Cardiac muscle cell (in vitro differentiated cells and primary cell): ENCODE results near the gene PTPRD. TPM values are rescaled to one million over a fixed set of nuclear protein-coding genes. Genes with fewer than 3 reads are reported as not detected.

Source experiments
- DNase-seq, 2 donors: peaks; one replicate each; pipeline versions ENCODE4 v3.0.0 to v3.0.0-alpha.2; 2010 to 2017; ENCODE audit warnings: low read depth in 1 of 2, low spot score in 1 of 2
- H3K27ac ChIP-seq: fragments of 200-600 bp; sonication (generic); 2 replicates; pipeline ENCODE4 v1.5.1; 2016
- H3K27me3 ChIP-seq: fragments of 200-600 bp; sonication (generic); 2 replicates; pipeline ENCODE4 v1.6.0; 2016; ENCODE audit warnings: control low read depth
- H3K36me3 ChIP-seq: fragments of 200-600 bp; sonication (generic); 2 replicates; pipeline ENCODE4 v1.5.1; 2016; ENCODE audit warnings: control low read depth
- H3K4me1 ChIP-seq: fragments of 200-600 bp; sonication (generic); 2 replicates; pipeline ENCODE4 v1.8.1; 2017; ENCODE audit warnings: low read depth, mild to moderate bottlenecking, mixed run types
- H3K4me3 ChIP-seq: fragments of 200-600 bp; sonication (generic); 2 replicates; pipeline ENCODE4 v1.5.1; 2016; ENCODE audit warnings: mild to moderate bottlenecking
- H3K9me3 ChIP-seq: fragments of 200-600 bp; sonication (generic); 2 replicates; pipeline ENCODE4 v1.5.1; 2017; ENCODE audit warnings: low read depth, mild to moderate bottlenecking, control low read depth
- CTCF ChIP-seq: IDR thresholded peaks from 2 replicates; pipeline ENCODE4 v1.5.1; 2012; ENCODE audit warnings: low read depth, mild to moderate bottlenecking, low read length
- polyA plus RNA-seq: library from polyadenylated mRNA; unstranded; fragments of >200 nt; fragmentation: Nextera tagmentation; extraction: Ambion mirVana; gene quantifications from 2 replicates; pipeline ENCODE4 v1.2.1, GENCODE V29; 2016
- total RNA-seq: library from RNA; depleted of rRNA; stranded (reverse); fragments of >200 nt; gene quantifications from 2 replicates; pipeline ENCODE4 v1.2.3, GENCODE V29; 2016

The PTPRD gene
- total and polyA plus RNA-seq, 2 experiments from 2014 or later: 37.0 to 287 TPM

GRCh38 chr9:9410736-9411135 is 1202.1 kb downstream of the PTPRD start:
- Histone ChIP-seq H3K9me3 (no peaks in the 10 kb centered on the region), H3K36me3 (no peaks in the 10 kb centered on the region), H3K27ac (no peak overlapping the region), H3K4me1 (peaks cover 3% of the 10 kb centered on the region), H3K4me3 (no peak overlapping the region), H3K27me3 (no peaks in the 10 kb centered on the region)
- DNase-seq: no peak
- no peak for TF ChIP-seq CTCF

GRCh38 chr9:9399982-9400381 is 1212.8 kb downstream of the PTPRD start:
- no peaks in the 10 kb centered on the region for H3K4me1 ChIP-seq
- H3K27ac ChIP-seq: no peak overlapping the region
- no peaks in the 10 kb centered on the region for H3K9me3 ChIP-seq
- H3K4me3 ChIP-seq: no peak overlapping the region
- no peak for DNase-seq
- no peaks in the 10 kb centered on the region for H3K27me3 ChIP-seq
- TF ChIP-seq CTCF: no peak
- H3K36me3 ChIP-seq: no peaks in the 10 kb centered on the region

- no peaks in the 10 kb centered on the region for H3K27me3 ChIP-seq
- H3K4me1 ChIP-seq: no peaks in the 10 kb centered on the region
- no peaks in the 10 kb centered on the region for H3K9me3 ChIP-seq
- no peak overlapping the region for H3K4me3 ChIP-seq
- TF ChIP-seq CTCF: no peak
- no peak overlapping the region for H3K27ac ChIP-seq
- no peak for DNase-seq
- no peaks in the 10 kb centered on the region for H3K36me3 ChIP-seq
These were observed 1216.3 kb downstream of the PTPRD start for GRCh38 chr9:9396518-9396917.

GRCh38 chr9:9395539-9395938 is 1217.3 kb downstream of the PTPRD start:
- Histone ChIP-seq H3K36me3 (no peaks in the 10 kb centered on the region), H3K27me3 (no peaks in the 10 kb centered on the region), H3K4me1 (no peaks in the 10 kb centered on the region), H3K4me3 (no peak overlapping the region), H3K27ac (no peak overlapping the region), H3K9me3 (no peaks in the 10 kb centered on the region)
- DNase-seq: no peak
- TF ChIP-seq CTCF: no peak

- no peak overlapping the region for H3K4me3 ChIP-seq
- TF ChIP-seq CTCF: no peak
- no peaks in the 10 kb centered on the region for H3K9me3 ChIP-seq
- H3K27me3 ChIP-seq: no peaks in the 10 kb centered on the region
- no peaks in the 10 kb centered on the region for H3K36me3 ChIP-seq
- H3K27ac ChIP-seq: no peak overlapping the region
- DNase-seq: no peak
- no peaks in the 10 kb centered on the region for H3K4me1 ChIP-seq
These were observed 1220.0 kb downstream of the PTPRD start for GRCh38 chr9:9392755-9393154.

- H3K27ac ChIP-seq: no peak overlapping the region
- DNase-seq: no peak
- no peaks in the 10 kb centered on the region for H3K4me1 ChIP-seq
- no peaks in the 10 kb centered on the region for H3K9me3 ChIP-seq
- H3K4me3 ChIP-seq: no peak overlapping the region
- no peaks in the 10 kb centered on the region for H3K36me3 ChIP-seq
- no peaks in the 10 kb centered on the region for H3K27me3 ChIP-seq
- TF ChIP-seq CTCF: no peak
These were observed 1222.9 kb downstream of the PTPRD start for GRCh38 chr9:9389904-9390303.
